ENCODE results near the gene LRRC7.

Gene LRRC7

GRCh38 chr1:70086897-70087296 is 519.2 kb downstream of the LRRC7 start:
- H3K9me2 ChIP-seq (ENCODE audit: low read depth, low read length) = no peaks in the 10 kb centered on the region
- no peaks in the 10 kb centered on the region for H3K27me3 ChIP-seq (ENCODE audit: insufficient read depth, low read length)
- peaks cover 4% of the 10 kb centered on the region; the same call in 1 of the 2 replicates for H3K9me3 ChIP-seq (ENCODE audit: low read length)
- H4K20me1 ChIP-seq (ENCODE audit: insufficient read depth, low read length) = no peaks in the 10 kb centered on the region
- H3K4me3 ChIP-seq (ENCODE audit: low read depth, low read length, poor library complexity, severe bottlenecking) = no peak overlapping the region
- no peaks in the 10 kb centered on the region for H3K79me2 ChIP-seq (ENCODE audit: insufficient read depth, low read length)
- TF ChIP-seq CTCF (IDR thresholded peaks at IDR 0.05; ENCODE audit: low read length) = no peak
- TF ChIP-seq EZH2 (IDR thresholded peaks at IDR 0.05; ENCODE audit: borderline replicate concordance, low read length) = no peak
- H3F3A ChIP-seq (ENCODE audit: insufficient read depth, low read length) = no peaks in the 10 kb centered on the region
- H3K36me3 ChIP-seq (ENCODE audit: insufficient read depth, low read length) = no peaks in the 10 kb centered on the region
- H2AFZ ChIP-seq (ENCODE audit: low read length) = no peak overlapping the region
- no peaks in the 10 kb centered on the region for H3K4me1 ChIP-seq (ENCODE audit: insufficient read depth, low read length, severe bottlenecking)
- H3K27ac ChIP-seq (ENCODE audit: low read depth, low read length, poor library complexity, severe bottlenecking) = no peak overlapping the region
- H3K9ac ChIP-seq (ENCODE audit: low read length) = no peak overlapping the region
- H3K4me2 ChIP-seq (ENCODE audit: low read length) = no peak overlapping the region

- H4K20me1 ChIP-seq (ENCODE audit: insufficient read depth, low read length) = no peaks in the 10 kb centered on the region
- H3K9me3 ChIP-seq (ENCODE audit: low read length) = no peaks in the 10 kb centered on the region
- H3K9ac ChIP-seq (ENCODE audit: low read length) = no peak overlapping the region
- H2AFZ ChIP-seq (ENCODE audit: low read length) = no peak overlapping the region
- H3K27ac ChIP-seq (ENCODE audit: low read depth, low read length, poor library complexity, severe bottlenecking) = no peak overlapping the region
- TF ChIP-seq EZH2 (IDR thresholded peaks at IDR 0.05; ENCODE audit: borderline replicate concordance, low read length) (no peak), CTCF (IDR thresholded peaks at IDR 0.05; ENCODE audit: low read length) (no peak)
- H3F3A ChIP-seq (ENCODE audit: insufficient read depth, low read length) = no peaks in the 10 kb centered on the region
- H3K4me2 ChIP-seq (ENCODE audit: low read length) = no peak overlapping the region
- H3K27me3 ChIP-seq (ENCODE audit: insufficient read depth, low read length) = no peaks in the 10 kb centered on the region
- H3K36me3 ChIP-seq (ENCODE audit: insufficient read depth, low read length) = no peaks in the 10 kb centered on the region
- H3K4me1 ChIP-seq (ENCODE audit: insufficient read depth, low read length, severe bottlenecking) = no peaks in the 10 kb centered on the region
- H3K9me2 ChIP-seq (ENCODE audit: low read depth, low read length) = no peaks in the 10 kb centered on the region
- H3K79me2 ChIP-seq (ENCODE audit: insufficient read depth, low read length) = no peaks in the 10 kb centered on the region
- H3K4me3 ChIP-seq (ENCODE audit: low read depth, low read length, poor library complexity, severe bottlenecking) = no peak overlapping the region
Measured at GRCh38 chr1:70090141-70090540, 522.4 kb downstream of the LRRC7 start.

GRCh38 chr1:70090875-70091274 is 523.2 kb downstream of the LRRC7 start:
- Histone ChIP-seq H3K4me2 (ENCODE audit: low read length) (no peak overlapping the region), H3K9ac (ENCODE audit: low read length) (no peak overlapping the region), H3K4me3 (ENCODE audit: low read depth, low read length, poor library complexity, severe bottlenecking) (no peak overlapping the region), H3K9me2 (ENCODE audit: low read depth, low read length) (no peaks in the 10 kb centered on the region), H3F3A (ENCODE audit: insufficient read depth, low read length) (no peaks in the 10 kb centered on the region), H3K9me3 (ENCODE audit: low read length) (no peaks in the 10 kb centered on the region), H3K36me3 (ENCODE audit: insufficient read depth, low read length) (no peaks in the 10 kb centered on the region), H3K27me3 (ENCODE audit: insufficient read depth, low read length) (no peaks in the 10 kb centered on the region), H4K20me1 (ENCODE audit: insufficient read depth, low read length) (no peaks in the 10 kb centered on the region), H3K79me2 (ENCODE audit: insufficient read depth, low read length) (no peaks in the 10 kb centered on the region), H3K4me1 (ENCODE audit: insufficient read depth, low read length, severe bottlenecking) (no peaks in the 10 kb centered on the region), H2AFZ (ENCODE audit: low read length) (no peak overlapping the region), H3K27ac (ENCODE audit: low read depth, low read length, poor library complexity, severe bottlenecking) (no peak overlapping the region)
- no peak for TF ChIP-seq CTCF (IDR thresholded peaks at IDR 0.05; ENCODE audit: low read length)
- TF ChIP-seq EZH2 (IDR thresholded peaks at IDR 0.05; ENCODE audit: borderline replicate concordance, low read length) = no peak
